ENCODE results near the gene CHST8. TPM values are rescaled to one million over a fixed set of nuclear protein-coding genes. Genes with fewer than 3 reads are reported as not detected.

CHST8 gene
- total and polyA plus RNA-seq, 2 experiments from 2014 or later: 9.3 to 38.2 TPM

- TF ChIP-seq JUNB (IDR thresholded peaks at IDR 0.05; ENCODE audit: unreplicated experiment): no peak
- no peak for TF ChIP-seq ZNF114 (CRISPR knock-in tag; IDR thresholded peaks at IDR 0.05)
- TF ChIP-seq, protein P1, sequence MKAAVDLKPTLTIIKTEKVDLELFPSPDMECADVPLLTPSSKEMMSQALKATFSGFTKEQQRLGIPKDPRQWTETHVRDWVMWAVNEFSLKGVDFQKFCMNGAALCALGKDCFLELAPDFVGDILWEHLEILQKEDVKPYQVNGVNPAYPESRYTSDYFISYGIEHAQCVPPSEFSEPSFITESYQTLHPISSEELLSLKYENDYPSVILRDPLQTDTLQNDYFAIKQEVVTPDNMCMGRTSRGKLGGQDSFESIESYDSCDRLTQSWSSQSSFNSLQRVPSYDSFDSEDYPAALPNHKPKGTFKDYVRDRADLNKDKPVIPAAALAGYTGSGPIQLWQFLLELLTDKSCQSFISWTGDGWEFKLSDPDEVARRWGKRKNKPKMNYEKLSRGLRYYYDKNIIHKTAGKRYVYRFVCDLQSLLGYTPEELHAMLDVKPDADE (IDR thresholded peaks at IDR 0.05): no peak; the same call in 1 of the 2 replicates
- TF ChIP-seq CTCF (conservative IDR thresholded peaks at IDR 0.05; ENCODE audit: low read depth in 2 of 2): peak in 1 of 2 experiments; percentile 12; a peak in 1 of 4 replicates
- no peak for TF ChIP-seq EZH2phosphoT487 (IDR thresholded peaks at IDR 0.05; ENCODE audit: unreplicated experiment)
- TF ChIP-seq ZNF331 (CRISPR knock-in tag; IDR thresholded peaks at IDR 0.05; ENCODE audit: low read depth): no peak
- TF ChIP-seq STAT1 (IDR thresholded peaks at IDR 0.05; ENCODE audit: unreplicated experiment): no peak
- TF ChIP-seq EZH2 (IDR thresholded peaks at IDR 0.05; ENCODE audit: low read depth, unreplicated experiment): no peak
- peak; percentile 71; the same call in 1 of the 2 replicates for TF ChIP-seq POLR2AphosphoS5 (IDR thresholded peaks at IDR 0.05; ENCODE audit: low read depth)
- no peaks in the 10 kb centered on the region for H3K9me3 Mint-ChIP-seq
- Histone ChIP-seq H3K27ac (ENCODE audit: low read depth) (peak overlapping the region; percentile 79; the same call in 1 of the 2 replicates), H3K27me3 (ENCODE audit: insufficient read depth) (0 out of 2 replicates have a peak, but pooled peaks cover 5% of the 10 kb centered on the region), H4K20me1 (replicated peaks; ENCODE audit: insufficient read depth) (no peaks in the 10 kb centered on the region), H3K79me2 (replicated peaks; ENCODE audit: insufficient read depth) (no peaks in the 10 kb centered on the region), H3K4me3 (peak overlapping the region; percentile 78), H3K4me2 (peak overlapping the region; percentile 96), H3K36me3 (ENCODE audit: insufficient read depth) (no peaks in the 10 kb centered on the region), H3K9me2 (ENCODE audit: insufficient read depth) (no peaks in the 10 kb centered on the region), H3K4me1 (ENCODE audit: insufficient read depth) (peaks cover 9% of the 10 kb centered on the region), H2AFZ (peak overlapping the region; percentile 78), H3F3A (replicated peaks; ENCODE audit: low read depth) (no peaks in the 10 kb centered on the region)
- no peaks in the 10 kb centered on the region for H3K36me3 Mint-ChIP-seq (ENCODE audit: low read depth)
- peak; percentile 87 for ATAC-seq
- peaks cover 13% of the 10 kb centered on the region for H3K27me3 Mint-ChIP-seq (ENCODE audit: insufficient read depth, low read depth, poor library complexity)
- no peak overlapping the region for H3K27ac Mint-ChIP-seq
- H3K4me1 Mint-ChIP-seq: peaks cover 16% of the 10 kb centered on the region
- DNase-seq (ENCODE audit: low spot score): peak; percentile 84
- peak overlapping the region; percentile 77 for H3K4me3 Mint-ChIP-seq
Observed at GRCh38 chr19:33819880-33820781, 198.4 kb downstream of the CHST8 start.

DNA sequence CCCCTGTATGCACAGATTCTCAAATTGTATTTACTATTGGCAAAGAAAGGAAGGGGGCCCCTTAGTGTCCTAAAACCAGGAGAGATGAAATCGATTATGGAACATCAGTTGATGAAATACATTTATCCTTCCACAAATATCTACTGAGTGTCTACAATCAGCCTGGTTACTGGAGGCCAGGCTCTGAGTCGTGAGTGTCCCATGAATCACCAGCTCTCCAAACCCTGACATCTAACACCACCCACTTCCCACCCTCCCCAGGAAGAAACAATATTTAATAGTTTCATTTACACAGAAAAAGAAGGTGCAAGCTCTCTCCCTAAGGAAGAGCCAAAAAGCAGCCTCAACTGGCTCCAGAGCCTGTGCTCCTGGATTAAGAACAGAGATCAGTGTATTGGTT, 200.1 kb downstream of the CHST8 start:
- no peak overlapping the region for H3K4me3 Mint-ChIP-seq
- H3K27me3 ChIP-seq (ENCODE audit: insufficient read depth): 0 out of 2 replicates have a peak, but pooled peaks cover 5% of the 10 kb centered on the region
- H3K79me2 ChIP-seq (replicated peaks; ENCODE audit: insufficient read depth): no peaks in the 10 kb centered on the region
- H3K4me1 Mint-ChIP-seq: peaks cover 13% of the 10 kb centered on the region
- DNase-seq (ENCODE audit: low spot score) (no peak), ATAC-seq (no peak)
- no peak overlapping the region for H3K27ac Mint-ChIP-seq
- H3K27me3 Mint-ChIP-seq (ENCODE audit: insufficient read depth, low read depth, poor library complexity): peaks cover 13% of the 10 kb centered on the region
- H3K4me2 ChIP-seq: no peak overlapping the region
- no peaks in the 10 kb centered on the region for H3K9me3 Mint-ChIP-seq
- no peak overlapping the region for H3K4me3 ChIP-seq
- peaks cover 9% of the 10 kb centered on the region for H3K4me1 ChIP-seq (ENCODE audit: insufficient read depth)
- no peaks in the 10 kb centered on the region for H3K9me2 ChIP-seq (ENCODE audit: insufficient read depth)
- H2AFZ ChIP-seq: no peak overlapping the region
- H3K36me3 ChIP-seq (ENCODE audit: insufficient read depth): no peaks in the 10 kb centered on the region
- H3K27ac ChIP-seq (ENCODE audit: low read depth): no peak overlapping the region
- no peaks in the 10 kb centered on the region for H3K36me3 Mint-ChIP-seq (ENCODE audit: low read depth)
- H3F3A ChIP-seq (replicated peaks; ENCODE audit: low read depth): no peaks in the 10 kb centered on the region
- H4K20me1 ChIP-seq (replicated peaks; ENCODE audit: insufficient read depth): no peaks in the 10 kb centered on the region
- no peak for TF ChIP-seq REST (IDR thresholded peaks at IDR 0.05; ENCODE audit: unreplicated experiment)
- no peak for TF ChIP-seq EZH2phosphoT487 (IDR thresholded peaks at IDR 0.05; ENCODE audit: unreplicated experiment)
- TF ChIP-seq EZH2 (IDR thresholded peaks at IDR 0.05; ENCODE audit: low read depth, unreplicated experiment): no peak
- TF ChIP-seq ZNF114 (CRISPR knock-in tag; IDR thresholded peaks at IDR 0.05): no peak
- no peak for TF ChIP-seq ZNF331 (CRISPR knock-in tag; IDR thresholded peaks at IDR 0.05; ENCODE audit: low read depth)
- no peak for TF ChIP-seq STAT1 (IDR thresholded peaks at IDR 0.05; ENCODE audit: unreplicated experiment)
- TF ChIP-seq, protein P1 (IDR thresholded peaks at IDR 0.05): no peak
- no peak for TF ChIP-seq POLR2AphosphoS5 (IDR thresholded peaks at IDR 0.05; ENCODE audit: low read depth)
- TF ChIP-seq JUNB (IDR thresholded peaks at IDR 0.05; ENCODE audit: unreplicated experiment): no peak

Data from GM23338 (cell line).